ENCODE data around the gene DNHD1. TPM values are rescaled to one million over a fixed set of nuclear protein-coding genes. Genes with fewer than 3 reads are reported as not detected.

Gene DNHD1
- total and polyA plus RNA-seq, 5 donors from 2014 or later = 0.65 to 32.7 (median 1.6) TPM

- no peak for ATAC-seq (ENCODE audit: low read depth in 2 of 2)
- Histone ChIP-seq H3K36me3 (ENCODE audit: control insufficient read depth, insufficient read depth, low read length) (peaks cover 11% of the 10 kb centered on the region), H3K27ac (ENCODE audit: insufficient read depth, low read length, poor library complexity, severe bottlenecking) (peak overlapping the region; percentile 81), H3K4me1 (ENCODE audit: control insufficient read depth, insufficient read depth, low read length, poor library complexity, severe bottlenecking) (peaks cover 16% of the 10 kb centered on the region), H3K4me3 (ENCODE audit: low read depth, low read length) (peak overlapping the region; percentile 26), H3K27me3 (ENCODE audit: control insufficient read depth, insufficient read depth, low read length) (no peaks in the 10 kb centered on the region), H3K9me3 (ENCODE audit: control insufficient read depth in 2 of 2, low read length in 2 of 2) (no peaks in the 10 kb centered on the region)
- H3K9me3 Mint-ChIP-seq = no peaks in the 10 kb centered on the region
- H3K4me1 Mint-ChIP-seq = peaks cover 5 to 42% (median 17%) of the 10 kb centered on the region in 4 donors
- H3K27ac Mint-ChIP-seq = peak overlapping the region; percentile 60 to 92 (median 71)
- H3K27me3 Mint-ChIP-seq = no peaks in the 10 kb centered on the region
- peak overlapping the region; percentile 82 to 92 (median 86) for H3K4me3 Mint-ChIP-seq
- H3K36me3 Mint-ChIP-seq = peaks cover 3% of the 10 kb centered on the region
- DNase-seq = no peak
Measured at GRCh38 chr11:6474413-6474792, 22.7 kb upstream of the DNHD1 start.

- Histone ChIP-seq H3K27ac (ENCODE audit: insufficient read depth, low read length, poor library complexity, severe bottlenecking) (peak overlapping the region; percentile 81), H3K27me3 (ENCODE audit: control insufficient read depth, insufficient read depth, low read length) (no peaks in the 10 kb centered on the region), H3K4me1 (ENCODE audit: control insufficient read depth, insufficient read depth, low read length, poor library complexity, severe bottlenecking) (peaks cover 18% of the 10 kb centered on the region), H3K9me3 (ENCODE audit: control insufficient read depth in 2 of 2, low read length in 2 of 2) (no peaks in the 10 kb centered on the region), H3K4me3 (ENCODE audit: low read depth, low read length) (no peak overlapping the region), H3K36me3 (ENCODE audit: control insufficient read depth, insufficient read depth, low read length) (peaks cover 11% of the 10 kb centered on the region)
- DNase-seq (no peak), ATAC-seq (ENCODE audit: low read depth in 2 of 2) (no peak)
- Mint-ChIP-seq H3K27me3 (no peaks in the 10 kb centered on the region), H3K36me3 (peaks cover 3% of the 10 kb centered on the region), H3K9me3 (no peaks in the 10 kb centered on the region), H3K4me3 (peak overlapping the region; percentile 82 to 92 (median 86)), H3K4me1 (peaks cover 8 to 47% (median 21%) of the 10 kb centered on the region in 4 donors), H3K27ac (peak overlapping the region; percentile 60 to 97 (median 92))
Measured at GRCh38 chr11:6474806-6475500, 22.1 kb upstream of the DNHD1 start.

- Histone ChIP-seq H3K4me1 (ENCODE audit: control insufficient read depth, insufficient read depth, low read length, poor library complexity, severe bottlenecking) (peaks cover 28% of the 10 kb centered on the region), H3K36me3 (ENCODE audit: control insufficient read depth, insufficient read depth, low read length) (peaks cover 11% of the 10 kb centered on the region), H3K9me3 (ENCODE audit: control insufficient read depth in 2 of 2, low read length in 2 of 2) (no peaks in the 10 kb centered on the region), H3K4me3 (ENCODE audit: low read depth, low read length) (no peak overlapping the region), H3K27me3 (ENCODE audit: control insufficient read depth, insufficient read depth, low read length) (no peaks in the 10 kb centered on the region), H3K27ac (ENCODE audit: insufficient read depth, low read length, poor library complexity, severe bottlenecking) (no peak overlapping the region)
- peaks cover 10 to 57% (median 29%) of the 10 kb centered on the region in 4 donors for H3K4me1 Mint-ChIP-seq
- no peak for ATAC-seq (ENCODE audit: low read depth in 2 of 2)
- H3K27me3 Mint-ChIP-seq = no peaks in the 10 kb centered on the region
- no peak for DNase-seq
- peak overlapping the region in 3 of 4 donors; percentile 13 to 86 (median 66) for H3K4me3 Mint-ChIP-seq
- peaks cover 3% of the 10 kb centered on the region for H3K36me3 Mint-ChIP-seq
- no peaks in the 10 kb centered on the region for H3K9me3 Mint-ChIP-seq
- peak overlapping the region; percentile 48 to 72 (median 60) for H3K27ac Mint-ChIP-seq
Measured at GRCh38 chr11:6475936-6476335, 21.1 kb upstream of the DNHD1 start.

- no peak overlapping the region for H3K4me3 ChIP-seq (ENCODE audit: low read depth, low read length)
- no peaks in the 10 kb centered on the region for H3K9me3 ChIP-seq (ENCODE audit: control insufficient read depth in 2 of 2, low read length in 2 of 2)
- peaks cover 30% of the 10 kb centered on the region for H3K4me1 ChIP-seq (ENCODE audit: control insufficient read depth, insufficient read depth, low read length, poor library complexity, severe bottlenecking)
- DNase-seq = no peak
- H3K27me3 ChIP-seq (ENCODE audit: control insufficient read depth, insufficient read depth, low read length) = no peaks in the 10 kb centered on the region
- no peak for ATAC-seq (ENCODE audit: low read depth in 2 of 2)
- no peaks in the 10 kb centered on the region for H3K9me3 Mint-ChIP-seq
- H3K4me1 Mint-ChIP-seq = peaks cover 10 to 60% (median 28%) of the 10 kb centered on the region in 4 donors
- peak overlapping the region in 1 of 4 donors; percentile 86 for H3K4me3 Mint-ChIP-seq
- no peaks in the 10 kb centered on the region for H3K27me3 Mint-ChIP-seq
- no peak overlapping the region for H3K27ac ChIP-seq (ENCODE audit: insufficient read depth, low read length, poor library complexity, severe bottlenecking)
- H3K36me3 Mint-ChIP-seq = peaks cover 3% of the 10 kb centered on the region
- H3K27ac Mint-ChIP-seq = no peak overlapping the region
- H3K36me3 ChIP-seq (ENCODE audit: control insufficient read depth, insufficient read depth, low read length) = peaks cover 11% of the 10 kb centered on the region
Measured at GRCh38 chr11:6476571-6476970, 20.5 kb upstream of the DNHD1 start.

GRCh38 chr11:6480299-6480914 lies 16.7 kb upstream of the DNHD1 start:
- no peak for ATAC-seq (ENCODE audit: low read depth in 2 of 2)
- H3K4me1 Mint-ChIP-seq = peaks cover 20 to 51% (median 31%) of the 10 kb centered on the region in 4 donors
- peak overlapping the region; percentile 75 for H3K4me3 ChIP-seq (ENCODE audit: low read depth, low read length)
- H3K27ac ChIP-seq (ENCODE audit: insufficient read depth, low read length, poor library complexity, severe bottlenecking) = peak overlapping the region; percentile 94
- no peak for DNase-seq
- H3K4me1 ChIP-seq (ENCODE audit: control insufficient read depth, insufficient read depth, low read length, poor library complexity, severe bottlenecking) = peaks cover 33% of the 10 kb centered on the region
- H3K9me3 Mint-ChIP-seq = peaks cover 0 to 2% (median 0%) of the 10 kb centered on the region in 7 donors
- H3K27me3 Mint-ChIP-seq = no peaks in the 10 kb centered on the region
- peak overlapping the region; percentile 91 to 98 (median 97) for H3K27ac Mint-ChIP-seq
- peaks cover 18% of the 10 kb centered on the region for H3K36me3 Mint-ChIP-seq
- H3K9me3 ChIP-seq (ENCODE audit: control insufficient read depth in 2 of 2, low read length in 2 of 2) = no peaks in the 10 kb centered on the region
- H3K4me3 Mint-ChIP-seq = peak overlapping the region; percentile 89 to 99 (median 96)
- peaks cover 36% of the 10 kb centered on the region for H3K36me3 ChIP-seq (ENCODE audit: control insufficient read depth, insufficient read depth, low read length)
- H3K27me3 ChIP-seq (ENCODE audit: control insufficient read depth, insufficient read depth, low read length) = no peaks in the 10 kb centered on the region

GRCh38 chr11:6481012-6481923 lies 15.8 kb upstream of the DNHD1 start, which contains the start of the genes ARFIP2 and TIMM10B:
ARFIP2 (minus strand) TSS chr11:6481331; CDS start chr11:6480421, 910 bp downstream.
TIMM10B (plus strand) TSS chr11:6481501; CDS start chr11:6481517, 16 bp downstream.
- Histone ChIP-seq H3K27ac (ENCODE audit: insufficient read depth, low read length, poor library complexity, severe bottlenecking) (peak within 1 kb of the TSS; percentile 94), H3K36me3 (ENCODE audit: control insufficient read depth, insufficient read depth, low read length) (peaks cover 40% of the 10 kb centered on the region), H3K4me1 (ENCODE audit: control insufficient read depth, insufficient read depth, low read length, poor library complexity, severe bottlenecking) (peaks cover 33% of the 10 kb centered on the region), H3K4me3 (ENCODE audit: low read depth, low read length) (peak within 1 kb of the TSS; percentile 87), H3K27me3 (ENCODE audit: control insufficient read depth, insufficient read depth, low read length) (no peaks in the 10 kb centered on the region), H3K9me3 (ENCODE audit: control insufficient read depth in 2 of 2, low read length in 2 of 2) (no peaks in the 10 kb centered on the region)
- ATAC-seq (ENCODE audit: low read depth in 2 of 2) (peak; percentile 97 to 98), DNase-seq (peak; percentile 96 to 99 (median 97))
- H3K36me3 Mint-ChIP-seq = peaks cover 18% of the 10 kb centered on the region
- peak within 1 kb of the TSS; percentile 89 to 99 (median 96) for H3K4me3 Mint-ChIP-seq
- H3K9me3 Mint-ChIP-seq = peaks cover 0 to 2% (median 0%) of the 10 kb centered on the region in 7 donors
- H3K27ac Mint-ChIP-seq = peak within 1 kb of the TSS; percentile 91 to 98 (median 97)
- no peaks in the 10 kb centered on the region for H3K27me3 Mint-ChIP-seq
- peaks cover 20 to 50% (median 31%) of the 10 kb centered on the region in 4 donors for H3K4me1 Mint-ChIP-seq

- H3K4me1 ChIP-seq (ENCODE audit: control insufficient read depth, insufficient read depth, low read length, poor library complexity, severe bottlenecking) = peaks cover 33% of the 10 kb centered on the region
- DNase-seq (no peak), ATAC-seq (ENCODE audit: low read depth in 2 of 2) (no peak)
- Mint-ChIP-seq H3K4me3 (peak overlapping the region; percentile 89 to 99 (median 96)), H3K4me1 (peaks cover 20 to 50% (median 31%) of the 10 kb centered on the region in 4 donors), H3K27ac (peak overlapping the region; percentile 11 to 98 (median 97)), H3K27me3 (no peaks in the 10 kb centered on the region), H3K9me3 (peaks cover 0 to 2% (median 0%) of the 10 kb centered on the region in 7 donors), H3K36me3 (peaks cover 18% of the 10 kb centered on the region)
- H3K27ac ChIP-seq (ENCODE audit: insufficient read depth, low read length, poor library complexity, severe bottlenecking) = peak overlapping the region; percentile 94
- H3K4me3 ChIP-seq (ENCODE audit: low read depth, low read length) = peak overlapping the region; percentile 87
- H3K27me3 ChIP-seq (ENCODE audit: control insufficient read depth, insufficient read depth, low read length) = no peaks in the 10 kb centered on the region
- no peaks in the 10 kb centered on the region for H3K9me3 ChIP-seq (ENCODE audit: control insufficient read depth in 2 of 2, low read length in 2 of 2)
- peaks cover 47% of the 10 kb centered on the region for H3K36me3 ChIP-seq (ENCODE audit: control insufficient read depth, insufficient read depth, low read length)
Measured at GRCh38 chr11:6481924-6482275, 15.2 kb upstream of the DNHD1 start.
